Measurements from ENCODE around the gene GRK5.

- no peak for TF ChIP-seq CTCF (IDR thresholded peaks at IDR 0.05)
- no peak for TF ChIP-seq POLR2A (IDR thresholded peaks at IDR 0.05)
Measured at GRCh38 chr10:119423510-119424257, 216.3 kb downstream of the GRK5 start.

Measured in right lobe of liver (tissue), 4 donors.